Cardiac fibroblast (primary cell): ENCODE results near the gene CNOT1.

Experiments used
- DNase-seq, 2 donors: peaks; one replicate each; pipeline versions ENCODE4 v3.0.0 to v3.0.0-alpha.2; 2010; ENCODE audit warnings: low read depth in 2 of 2
- H3K4me3 ChIP-seq, 2 donors: replicated peaks in 1 of 2; 1 replicate in 1 of 2; 2 replicates in 1 of 2; pipeline ENCODE4 v1.5.1; 2011; ENCODE audit warnings: low read depth in 2 of 2, low read length in 2 of 2, mild to moderate bottlenecking in 2 of 2, moderate library complexity in 1 of 2
- CTCF ChIP-seq: IDR thresholded peaks from one replicate; pipeline ENCODE4 v1.5.1; 2011; ENCODE audit warnings: low read depth, mild to moderate bottlenecking, low read length, inconsistent platforms

The CNOT1 gene

DNA sequence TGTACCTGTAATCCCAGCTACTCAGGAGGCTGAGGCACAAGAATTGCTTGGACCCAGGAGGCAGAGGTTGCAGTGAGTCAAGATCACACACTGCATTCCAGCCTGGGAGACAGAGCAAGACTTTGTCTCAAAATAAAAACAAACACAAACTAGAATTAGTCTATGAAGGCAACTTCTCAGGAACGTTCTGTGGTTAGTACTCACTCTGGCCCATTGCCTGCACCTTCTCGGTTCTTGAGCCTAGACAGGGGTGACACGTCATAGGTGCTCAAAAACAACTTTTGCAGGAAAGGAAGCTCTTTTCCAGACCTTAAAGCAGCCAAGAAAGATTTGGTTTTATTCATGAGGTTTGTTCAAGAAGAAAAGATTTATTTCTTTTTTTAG lies 22.3 kb upstream of the CNOT1 start:
- peak in 1 of 2 donors; percentile 84 for DNase-seq
- H3K4me3 ChIP-seq, result no peak overlapping the region
- no peak for TF ChIP-seq CTCF

GRCh38 chr16:58649707-58650106 lies 20.1 kb upstream of the CNOT1 start:
- H3K4me3 ChIP-seq, result no peak overlapping the region
- no peak for DNase-seq
- no peak for TF ChIP-seq CTCF

- TF ChIP-seq CTCF, result no peak
- DNase-seq, result no peak
- H3K4me3 ChIP-seq, result no peak overlapping the region
Observed at GRCh38 chr16:58647107-58647506, 17.5 kb upstream of the CNOT1 start.

GRCh38 chr16:58644765-58645487 lies 15.3 kb upstream of the CNOT1 start:
- DNase-seq, result no peak
- H3K4me3 ChIP-seq, result no peak overlapping the region
- TF ChIP-seq CTCF, result no peak

- no peak overlapping the region for H3K4me3 ChIP-seq
- no peak for TF ChIP-seq CTCF
- no peak for DNase-seq
Observed at GRCh38 chr16:58644108-58644507, 14.5 kb upstream of the CNOT1 start.

DNA sequence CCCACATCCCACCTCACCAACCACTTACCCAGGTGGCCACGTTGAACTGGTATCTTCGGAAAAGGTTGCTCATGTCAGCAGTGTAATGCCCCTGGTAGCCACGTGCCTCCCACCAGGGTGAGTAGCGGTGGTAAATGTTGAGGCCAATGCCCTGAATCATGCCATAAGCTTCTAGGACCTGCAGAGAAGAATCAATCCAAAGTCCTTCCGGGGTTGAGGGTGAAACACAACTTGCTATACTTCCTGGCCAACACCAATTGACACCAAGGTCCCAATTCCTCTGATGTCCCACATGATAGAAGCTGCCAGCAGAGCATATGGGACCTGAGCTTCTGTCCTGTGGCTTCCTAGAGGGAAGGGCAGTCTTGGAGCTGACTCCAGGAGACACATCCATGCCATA lies 11.3 kb upstream of the CNOT1 start:
- no peak for DNase-seq
- no peak overlapping the region for H3K4me3 ChIP-seq
- no peak for TF ChIP-seq CTCF

DNA sequence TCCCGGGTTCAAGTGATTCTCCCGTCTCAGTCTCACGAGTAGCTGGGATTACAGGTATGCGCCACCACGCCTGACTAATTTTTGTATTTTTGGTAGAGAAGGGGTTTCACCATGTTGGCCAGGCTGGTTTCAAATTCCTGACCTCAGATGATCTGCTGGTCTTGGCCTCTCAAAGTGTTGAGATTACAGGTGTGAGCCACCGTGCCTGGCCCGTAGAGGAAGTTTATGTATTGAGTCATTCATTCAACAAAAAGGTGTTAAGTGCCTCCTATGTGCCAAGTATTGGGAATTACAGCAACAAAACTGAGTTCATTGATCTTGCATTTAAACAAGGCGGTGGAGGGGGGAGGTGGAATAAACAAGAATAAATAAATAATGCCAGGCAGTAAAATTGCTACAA lies 10.2 kb upstream of the CNOT1 start:
- TF ChIP-seq CTCF, result no peak
- no peak for DNase-seq
- no peak overlapping the region for H3K4me3 ChIP-seq
